Parathyroid adenoma (tissue), 2 donors: Measurements from ENCODE around the gene HS3ST3B1.

Source experiments
- H2AFZ ChIP-seq: fragments of 300-600 bp; sonication (generic); one replicate; pipeline ENCODE4 v1.7.0; 2017; ENCODE audit warnings: antibody characterized with exemption, mild to moderate bottlenecking
- H3K27ac ChIP-seq: fragments of 300-600 bp; sonication (generic); one replicate; pipeline ENCODE4 v1.7.0; 2017
- H3K27me3 ChIP-seq: fragments of 300-600 bp; sonication (generic); one replicate; pipeline ENCODE4 v1.7.0; 2017; ENCODE audit warnings: low read length; ENCODE audit not compliant: control insufficient read depth, insufficient read depth
- H3K36me3 ChIP-seq: fragments of 300-600 bp; sonication (generic); one replicate; pipeline ENCODE4 v1.7.0; 2017; ENCODE audit warnings: low read length; ENCODE audit not compliant: control insufficient read depth, insufficient read depth
- H3K4me1 ChIP-seq: fragments of 300-600 bp; sonication (generic); one replicate; pipeline ENCODE4 v1.7.0; 2017; ENCODE audit warnings: control low read depth
- H3K4me2 ChIP-seq: fragments of 300-600 bp; sonication (generic); one replicate; pipeline ENCODE4 v1.7.0; 2017; ENCODE audit warnings: low read length
- H3K4me3 ChIP-seq: fragments of 300-600 bp; sonication (generic); one replicate; pipeline ENCODE4 v1.7.0; 2017; ENCODE audit warnings: low read depth, low read length
- H3K79me2 ChIP-seq: fragments of 300-600 bp; sonication (generic); one replicate; pipeline ENCODE4 v1.7.0; 2017; ENCODE audit warnings: control low read depth
- H3K9ac ChIP-seq: fragments of 300-600 bp; sonication (generic); one replicate; pipeline ENCODE4 v1.7.0; 2017; ENCODE audit warnings: mild to moderate bottlenecking
- H3K9me3 ChIP-seq: fragments of 300-600 bp; sonication (generic); one replicate; pipeline ENCODE4 v1.7.0; 2017; ENCODE audit warnings: low read length; ENCODE audit not compliant: control insufficient read depth
- TF ChIP-seq, protein P1 (sequence below): fragments of 300-600 bp; sonication (generic); IDR thresholded peaks from one replicate; pipeline ENCODE4 v1.7.0; 2017; ENCODE audit warnings: antibody characterized with exemption, mild to moderate bottlenecking
- donor health status: primary hyperparathyroidism.

Gene HS3ST3B1

DNA sequence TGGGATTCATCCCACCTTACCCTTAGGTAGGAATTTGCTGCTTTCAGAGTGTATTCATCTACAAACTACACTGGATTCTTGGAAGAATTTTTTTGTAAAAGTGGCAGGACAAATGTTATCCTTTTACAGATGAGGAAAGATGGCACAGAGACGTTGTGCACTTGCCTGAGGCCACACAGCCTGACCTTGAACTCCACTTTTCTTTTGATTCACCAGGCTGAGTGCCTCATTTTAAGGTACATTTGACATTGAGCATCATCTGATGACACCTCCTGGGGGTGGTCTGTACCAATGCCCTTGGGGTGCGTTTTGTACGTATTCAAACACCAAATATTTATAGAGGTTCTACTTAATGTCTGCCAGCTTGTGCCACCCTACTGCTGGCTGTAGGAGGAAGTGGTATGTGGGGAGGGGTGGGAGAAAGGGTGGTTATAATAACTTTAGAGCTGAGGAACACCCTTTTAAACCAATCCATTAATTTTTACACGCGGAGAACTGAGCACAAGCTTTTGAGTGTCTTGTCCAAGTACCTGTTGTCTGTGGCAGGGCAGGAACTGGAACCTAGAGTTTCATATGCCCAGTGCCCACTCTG is 29.1 kb downstream of the HS3ST3B1 start:
- Histone ChIP-seq H3K79me2 (no peaks in the 10 kb centered on the region), H3K9ac (no peak overlapping the region), H3K4me1 (no peaks in the 10 kb centered on the region), H3K9me3 (no peaks in the 10 kb centered on the region), H3K36me3 (no peaks in the 10 kb centered on the region), H3K27ac (no peak overlapping the region), H2AFZ (no peak overlapping the region), H3K4me3 (no peak overlapping the region), H3K27me3 (no peaks in the 10 kb centered on the region), H3K4me2 (no peak overlapping the region)
- TF ChIP-seq, protein P1, sequence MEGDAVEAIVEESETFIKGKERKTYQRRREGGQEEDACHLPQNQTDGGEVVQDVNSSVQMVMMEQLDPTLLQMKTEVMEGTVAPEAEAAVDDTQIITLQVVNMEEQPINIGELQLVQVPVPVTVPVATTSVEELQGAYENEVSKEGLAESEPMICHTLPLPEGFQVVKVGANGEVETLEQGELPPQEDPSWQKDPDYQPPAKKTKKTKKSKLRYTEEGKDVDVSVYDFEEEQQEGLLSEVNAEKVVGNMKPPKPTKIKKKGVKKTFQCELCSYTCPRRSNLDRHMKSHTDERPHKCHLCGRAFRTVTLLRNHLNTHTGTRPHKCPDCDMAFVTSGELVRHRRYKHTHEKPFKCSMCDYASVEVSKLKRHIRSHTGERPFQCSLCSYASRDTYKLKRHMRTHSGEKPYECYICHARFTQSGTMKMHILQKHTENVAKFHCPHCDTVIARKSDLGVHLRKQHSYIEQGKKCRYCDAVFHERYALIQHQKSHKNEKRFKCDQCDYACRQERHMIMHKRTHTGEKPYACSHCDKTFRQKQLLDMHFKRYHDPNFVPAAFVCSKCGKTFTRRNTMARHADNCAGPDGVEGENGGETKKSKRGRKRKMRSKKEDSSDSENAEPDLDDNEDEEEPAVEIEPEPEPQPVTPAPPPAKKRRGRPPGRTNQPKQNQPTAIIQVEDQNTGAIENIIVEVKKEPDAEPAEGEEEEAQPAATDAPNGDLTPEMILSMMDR = no peak

DNA sequence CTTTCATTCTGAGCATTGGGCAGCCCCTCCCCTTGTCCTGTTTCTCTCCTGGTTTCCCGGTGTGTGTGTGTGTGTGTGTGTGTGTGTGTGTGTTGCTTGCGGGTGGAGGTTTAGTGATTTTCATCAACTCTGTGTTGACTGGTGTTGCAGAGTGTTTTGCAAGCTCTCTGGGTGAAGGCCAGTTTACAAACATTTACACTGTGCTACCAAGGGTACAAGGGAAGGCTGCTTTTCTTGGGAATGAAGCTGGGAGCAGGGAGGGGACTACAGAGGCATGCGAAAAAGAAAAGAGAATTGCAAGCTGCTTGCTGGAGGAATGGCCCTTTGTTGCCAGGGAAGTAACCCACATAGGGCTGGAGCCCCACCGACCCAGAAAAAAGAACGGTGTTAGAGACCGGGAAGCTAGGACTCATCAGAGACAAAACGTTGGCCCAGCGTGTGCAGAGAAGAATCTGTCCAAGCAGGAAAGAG is 29.6 kb downstream of the HS3ST3B1 start:
- TF ChIP-seq, protein P1 = no peak
- Histone ChIP-seq H3K4me1 (no peaks in the 10 kb centered on the region), H3K36me3 (no peaks in the 10 kb centered on the region), H2AFZ (no peak overlapping the region), H3K9ac (no peak overlapping the region), H3K9me3 (no peaks in the 10 kb centered on the region), H3K79me2 (no peaks in the 10 kb centered on the region), H3K27ac (no peak overlapping the region), H3K4me3 (no peak overlapping the region), H3K4me2 (no peak overlapping the region), H3K27me3 (no peaks in the 10 kb centered on the region)

DNA sequence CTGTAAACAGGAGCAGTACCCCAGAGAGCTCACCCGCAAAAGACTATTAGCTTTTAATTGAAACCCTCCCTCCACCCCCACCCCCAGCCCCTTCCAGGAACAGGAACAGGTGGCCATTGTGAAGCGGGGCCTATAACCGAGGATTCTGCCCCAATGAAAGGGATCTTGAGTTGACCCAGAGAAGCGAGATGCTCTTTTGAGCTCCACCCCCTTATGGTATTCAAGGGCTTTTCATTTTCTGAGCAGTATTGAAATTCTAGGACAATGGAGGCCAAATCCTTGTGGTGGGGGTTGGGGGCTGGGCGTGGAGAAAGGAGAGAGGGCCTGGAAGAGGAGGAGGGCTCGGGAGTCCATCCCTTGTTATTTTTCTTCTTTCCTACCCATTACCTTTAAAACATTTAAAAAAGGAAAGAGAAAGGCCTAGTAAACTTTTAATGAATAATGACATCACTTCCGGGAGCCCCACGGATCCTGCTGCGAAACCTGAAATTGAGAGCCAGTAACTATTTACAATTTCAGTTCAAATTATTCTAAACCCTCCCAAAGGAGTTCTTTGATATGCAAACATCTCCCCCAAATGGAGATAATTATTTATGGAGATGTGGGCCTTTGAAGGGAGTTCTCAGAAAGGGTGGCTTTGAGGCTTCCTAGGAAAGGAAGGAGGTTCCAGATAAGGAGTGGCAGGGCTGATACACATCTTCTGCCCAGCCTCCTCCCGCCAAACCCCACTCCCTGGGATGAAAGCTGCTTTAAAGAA is 30.5 kb downstream of the HS3ST3B1 start:
- Histone ChIP-seq H3K36me3 (no peaks in the 10 kb centered on the region), H2AFZ (no peak overlapping the region), H3K79me2 (no peaks in the 10 kb centered on the region), H3K4me2 (no peak overlapping the region), H3K27me3 (no peaks in the 10 kb centered on the region), H3K4me3 (no peak overlapping the region), H3K9ac (no peak overlapping the region), H3K27ac (no peak overlapping the region), H3K9me3 (no peaks in the 10 kb centered on the region), H3K4me1 (no peaks in the 10 kb centered on the region)
- TF ChIP-seq, protein P1 = no peak

DNA sequence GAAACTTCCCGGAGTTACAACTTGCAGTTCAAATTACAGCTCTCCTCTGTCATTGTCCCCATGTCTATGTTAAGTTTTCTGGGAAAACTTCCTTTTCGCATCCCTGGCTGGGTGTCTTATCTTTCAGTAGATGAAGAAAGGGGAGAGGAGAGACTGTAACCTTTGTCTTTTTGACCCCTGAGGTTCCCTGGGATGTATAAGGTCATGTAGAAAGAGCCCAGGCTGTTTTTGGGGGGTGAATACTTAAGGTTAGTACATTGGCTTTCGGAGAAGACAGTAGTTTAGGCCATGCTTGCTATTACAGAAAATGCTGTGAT is 31.1 kb downstream of the HS3ST3B1 start:
- no peaks in the 10 kb centered on the region for H3K79me2 ChIP-seq
- H3K9me3 ChIP-seq = no peaks in the 10 kb centered on the region
- no peak overlapping the region for H3K9ac ChIP-seq
- H2AFZ ChIP-seq = no peak overlapping the region
- TF ChIP-seq, protein P1 = no peak
- H3K4me3 ChIP-seq = no peak overlapping the region
- no peaks in the 10 kb centered on the region for H3K36me3 ChIP-seq
- H3K4me2 ChIP-seq = no peak overlapping the region
- no peak overlapping the region for H3K27ac ChIP-seq
- H3K27me3 ChIP-seq = no peaks in the 10 kb centered on the region
- H3K4me1 ChIP-seq = no peaks in the 10 kb centered on the region

DNA sequence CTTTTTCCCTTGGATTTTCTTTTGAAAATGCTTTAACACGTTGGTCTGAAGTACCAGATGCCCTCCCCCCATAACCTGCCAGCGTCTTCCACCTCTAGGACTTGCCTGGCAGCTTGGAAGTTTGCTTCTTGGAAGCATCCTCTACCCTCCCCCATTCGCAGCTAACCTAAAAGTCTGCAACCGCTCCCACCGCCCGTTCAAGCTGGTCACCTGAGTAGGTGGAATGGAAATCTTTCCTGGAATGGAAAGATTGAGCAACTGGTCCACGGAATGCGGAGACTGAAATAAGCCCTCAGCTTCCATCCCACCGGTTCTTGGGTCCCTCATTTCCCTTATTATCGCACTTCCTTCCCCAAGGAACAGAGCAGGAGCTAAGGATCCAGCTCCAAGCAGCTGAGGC is 31.4 kb downstream of the HS3ST3B1 start:
- Histone ChIP-seq H3K36me3 (no peaks in the 10 kb centered on the region), H2AFZ (no peak overlapping the region), H3K4me1 (no peaks in the 10 kb centered on the region), H3K9me3 (no peaks in the 10 kb centered on the region), H3K4me2 (no peak overlapping the region), H3K27ac (no peak overlapping the region), H3K79me2 (no peaks in the 10 kb centered on the region), H3K4me3 (no peak overlapping the region), H3K27me3 (no peaks in the 10 kb centered on the region), H3K9ac (no peak overlapping the region)
- TF ChIP-seq, protein P1 = no peak
